GM21737 (cell line): Measurements from ENCODE around the gene MRPL2.

Source experiments
- ATAC-seq: cut with Tn5 transposase; IDR thresholded peaks from one replicate; pipeline ENCODE4 v1.9.1; 2021; ENCODE audit warnings: mild to moderate bottlenecking, moderate library complexity; ENCODE audit not compliant: unreplicated experiment

Gene MRPL2

GRCh38 chr6:43021270-43022047, 37.8 kb downstream of the MRPL2 start, which contains the start of gene RRP36:
TSS of gene RRP36 (plus strand) at chr6:43021623. CDS start at chr6:43021655, 32 bp downstream.
- ATAC-seq, result peak; percentile 43

- ATAC-seq, result no peak
These were observed 38.4 kb downstream of the MRPL2 start for GRCh38 chr6:43020847-43021246.

- no peak for ATAC-seq
These were observed 39.1 kb downstream of the MRPL2 start for GRCh38 chr6:43020052-43020705.

- ATAC-seq, result no peak
These were observed 40.1 kb downstream of the MRPL2 start for GRCh38 chr6:43019152-43019551.

GRCh38 chr6:43016943-43017334, 42.3 kb downstream of the MRPL2 start:
- no peak for ATAC-seq

- ATAC-seq, result no peak
These were observed 42.9 kb downstream of the MRPL2 start for GRCh38 chr6:43016176-43016942.

- ATAC-seq, result no peak
These were observed 44.8 kb downstream of the MRPL2 start for GRCh38 chr6:43014434-43014909.

GRCh38 chr6:43013843-43014433, 45.3 kb downstream of the MRPL2 start, which contains the start of the genes KLHDC3 and MEA1:
TSS of gene KLHDC3 (plus strand) at chr6:43014249. CDS start at chr6:43017193, 2,944 bp downstream.
TSS of gene MEA1 (minus strand) at chr6:43013946. CDS start at chr6:43013813, 133 bp downstream.
- peak; percentile 86 for ATAC-seq

- peak; percentile 13 for ATAC-seq
These were observed 46.0 kb downstream of the MRPL2 start for GRCh38 chr6:43013097-43013842.

GRCh38 chr6:43012364-43012763, 46.9 kb downstream of the MRPL2 start:
- ATAC-seq, result no peak

GRCh38 chr6:43011207-43011606, 48.0 kb downstream of the MRPL2 start:
- no peak for ATAC-seq

- no peak for ATAC-seq
These were observed 50.1 kb downstream of the MRPL2 start for GRCh38 chr6:43009124-43009523.

GRCh38 chr6:43007126-43007525, 52.1 kb downstream of the MRPL2 start:
- no peak for ATAC-seq

- ATAC-seq, result no peak
These were observed 53.0 kb downstream of the MRPL2 start for GRCh38 chr6:43006251-43006650.

- no peak for ATAC-seq
These were observed 53.4 kb downstream of the MRPL2 start for GRCh38 chr6:43005844-43006243.
